GM12873 (cell line): Measurements from ENCODE around the gene IRAK3.

ENCODE experiments used
- TF ChIP-seq, protein P1 (sequence below): IDR thresholded peaks from 2 replicates; pipeline ENCODE4 v1.5.1; 2012; ENCODE audit warnings: low read depth, mild to moderate bottlenecking, moderate library complexity, low read length, control low read depth; ENCODE audit not compliant: insufficient read depth; ENCODE audit errors: missing control alignments

IRAK3 gene, protein sequence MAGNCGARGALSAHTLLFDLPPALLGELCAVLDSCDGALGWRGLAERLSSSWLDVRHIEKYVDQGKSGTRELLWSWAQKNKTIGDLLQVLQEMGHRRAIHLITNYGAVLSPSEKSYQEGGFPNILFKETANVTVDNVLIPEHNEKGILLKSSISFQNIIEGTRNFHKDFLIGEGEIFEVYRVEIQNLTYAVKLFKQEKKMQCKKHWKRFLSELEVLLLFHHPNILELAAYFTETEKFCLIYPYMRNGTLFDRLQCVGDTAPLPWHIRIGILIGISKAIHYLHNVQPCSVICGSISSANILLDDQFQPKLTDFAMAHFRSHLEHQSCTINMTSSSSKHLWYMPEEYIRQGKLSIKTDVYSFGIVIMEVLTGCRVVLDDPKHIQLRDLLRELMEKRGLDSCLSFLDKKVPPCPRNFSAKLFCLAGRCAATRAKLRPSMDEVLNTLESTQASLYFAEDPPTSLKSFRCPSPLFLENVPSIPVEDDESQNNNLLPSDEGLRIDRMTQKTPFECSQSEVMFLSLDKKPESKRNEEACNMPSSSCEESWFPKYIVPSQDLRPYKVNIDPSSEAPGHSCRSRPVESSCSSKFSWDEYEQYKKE

DNA sequence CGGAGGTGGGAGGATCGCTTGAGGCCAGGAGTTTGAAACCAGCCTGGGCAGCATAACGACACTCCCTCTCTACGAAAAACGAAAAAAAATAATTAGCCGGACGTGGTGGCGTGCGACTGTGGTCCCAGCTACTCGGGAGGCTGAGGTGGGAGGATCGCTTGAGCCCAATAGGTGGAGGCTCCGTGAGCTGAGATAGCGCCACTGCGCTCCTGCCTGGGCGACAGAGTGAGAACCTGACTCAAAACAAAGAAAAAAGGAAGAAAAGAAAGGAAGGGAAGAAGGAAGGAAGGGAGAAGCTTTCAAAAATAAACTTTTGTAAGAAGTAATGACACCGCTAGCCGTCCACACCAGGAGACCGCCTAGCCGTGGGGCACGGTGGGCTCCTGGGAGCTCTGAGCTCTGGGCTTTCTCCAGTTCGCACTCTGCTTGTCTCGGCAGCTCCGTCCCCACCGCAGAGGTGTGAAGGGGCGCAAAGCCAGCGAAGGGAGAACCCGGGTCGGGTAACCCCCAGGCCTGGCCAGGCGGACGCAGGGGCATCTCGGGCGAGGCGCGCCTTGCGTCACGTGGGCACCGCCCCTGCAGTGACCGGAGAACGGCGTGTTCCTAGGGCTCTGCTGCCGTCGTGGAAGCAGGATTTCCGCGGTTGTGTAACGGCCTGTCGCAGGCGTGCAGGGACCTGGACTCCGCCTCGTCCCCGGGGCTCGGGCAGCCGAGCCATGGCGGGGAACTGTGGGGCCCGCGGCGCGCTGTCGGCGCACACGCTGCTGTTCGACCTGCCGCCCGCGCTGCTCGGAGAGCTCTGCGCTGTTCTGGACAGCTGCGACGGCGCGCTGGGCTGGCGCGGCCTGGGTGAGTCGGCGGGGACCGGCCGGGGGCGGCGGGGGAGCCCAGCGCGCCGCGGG is at the start of gene IRAK3:
Gene IRAK3 (plus strand): TSS at position 631 of the 902 bp plus-strand sequence. CDS start 86 bp downstream, at position 717.
- TF ChIP-seq, protein P1, sequence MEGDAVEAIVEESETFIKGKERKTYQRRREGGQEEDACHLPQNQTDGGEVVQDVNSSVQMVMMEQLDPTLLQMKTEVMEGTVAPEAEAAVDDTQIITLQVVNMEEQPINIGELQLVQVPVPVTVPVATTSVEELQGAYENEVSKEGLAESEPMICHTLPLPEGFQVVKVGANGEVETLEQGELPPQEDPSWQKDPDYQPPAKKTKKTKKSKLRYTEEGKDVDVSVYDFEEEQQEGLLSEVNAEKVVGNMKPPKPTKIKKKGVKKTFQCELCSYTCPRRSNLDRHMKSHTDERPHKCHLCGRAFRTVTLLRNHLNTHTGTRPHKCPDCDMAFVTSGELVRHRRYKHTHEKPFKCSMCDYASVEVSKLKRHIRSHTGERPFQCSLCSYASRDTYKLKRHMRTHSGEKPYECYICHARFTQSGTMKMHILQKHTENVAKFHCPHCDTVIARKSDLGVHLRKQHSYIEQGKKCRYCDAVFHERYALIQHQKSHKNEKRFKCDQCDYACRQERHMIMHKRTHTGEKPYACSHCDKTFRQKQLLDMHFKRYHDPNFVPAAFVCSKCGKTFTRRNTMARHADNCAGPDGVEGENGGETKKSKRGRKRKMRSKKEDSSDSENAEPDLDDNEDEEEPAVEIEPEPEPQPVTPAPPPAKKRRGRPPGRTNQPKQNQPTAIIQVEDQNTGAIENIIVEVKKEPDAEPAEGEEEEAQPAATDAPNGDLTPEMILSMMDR, result no peak

DNA sequence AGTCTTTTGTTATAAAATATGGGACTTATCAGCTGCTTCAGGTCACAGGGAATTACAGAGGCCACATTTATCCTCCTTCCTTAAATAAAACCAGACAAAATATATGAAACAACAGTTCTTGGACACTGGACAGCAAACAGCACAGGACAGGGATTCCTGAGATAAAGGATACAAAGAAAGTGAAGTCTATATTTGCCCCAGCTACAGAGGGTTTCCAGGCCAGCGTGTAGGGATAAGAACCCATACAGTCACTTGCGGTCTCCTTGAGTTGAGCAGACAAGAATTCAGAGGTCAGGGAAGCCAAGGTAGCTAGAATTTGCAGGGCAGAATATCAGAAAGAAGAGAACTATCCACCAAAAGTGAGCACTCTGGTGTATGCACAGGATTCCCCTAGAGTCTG is 49.7 kb upstream of the IRAK3 start:
- TF ChIP-seq, protein P1, result no peak

DNA sequence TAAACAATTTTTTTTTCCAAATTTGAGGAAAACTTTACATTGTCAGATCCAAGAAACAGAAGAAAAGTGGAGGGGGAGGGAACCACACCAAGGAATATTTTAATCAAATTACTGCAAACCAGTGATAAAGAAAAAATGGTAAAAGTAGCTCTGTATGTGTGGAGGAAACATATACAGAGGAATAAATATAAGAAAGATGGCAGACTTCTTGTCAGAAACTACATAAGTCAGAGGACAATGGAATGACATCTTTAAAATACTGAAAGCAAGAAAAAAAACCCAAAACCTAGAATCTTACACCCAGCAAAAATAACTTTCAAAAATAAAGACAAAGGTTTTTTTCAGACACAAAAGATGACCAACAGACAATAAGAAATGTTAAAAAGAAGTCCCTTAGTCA is 48.3 kb upstream of the IRAK3 start:
- TF ChIP-seq, protein P1, result no peak

DNA sequence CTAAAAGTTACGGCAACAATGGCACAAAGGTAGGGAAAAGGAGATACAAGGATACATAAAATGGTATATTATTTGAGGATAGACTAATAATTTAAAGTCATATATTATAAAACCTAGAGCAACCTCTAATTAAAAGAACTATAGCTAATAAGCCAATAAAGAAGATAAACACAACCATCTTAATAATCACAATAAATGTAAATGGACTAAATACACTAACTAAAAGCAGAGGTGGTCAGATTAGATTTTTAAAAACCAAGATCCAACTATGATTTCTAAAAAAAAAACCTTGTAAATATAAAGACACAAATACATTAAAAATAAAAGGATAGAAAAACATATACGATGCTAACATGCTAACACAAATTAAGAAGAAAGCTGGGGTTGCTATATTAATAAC is 47.7 kb upstream of the IRAK3 start:
- TF ChIP-seq, protein P1, result no peak

DNA sequence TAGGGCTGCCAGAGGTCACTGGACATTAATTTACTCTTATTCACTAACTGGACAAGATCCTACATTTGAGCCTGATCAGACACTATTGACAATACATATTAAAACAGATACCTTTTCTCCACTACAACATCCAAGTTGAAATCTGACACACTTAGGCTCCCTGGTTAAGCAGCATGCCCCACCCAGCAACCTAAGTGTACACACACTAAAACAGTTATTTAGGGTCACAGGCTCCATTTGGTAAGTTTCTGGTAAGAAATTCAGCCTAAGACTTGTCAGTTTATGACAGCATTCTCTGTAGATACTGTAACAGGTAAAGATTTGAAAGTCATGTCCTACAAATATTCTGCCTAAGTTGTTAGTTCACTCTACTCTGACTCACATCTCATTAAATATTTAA is 46.2 kb upstream of the IRAK3 start:
- TF ChIP-seq, protein P1, result no peak

DNA sequence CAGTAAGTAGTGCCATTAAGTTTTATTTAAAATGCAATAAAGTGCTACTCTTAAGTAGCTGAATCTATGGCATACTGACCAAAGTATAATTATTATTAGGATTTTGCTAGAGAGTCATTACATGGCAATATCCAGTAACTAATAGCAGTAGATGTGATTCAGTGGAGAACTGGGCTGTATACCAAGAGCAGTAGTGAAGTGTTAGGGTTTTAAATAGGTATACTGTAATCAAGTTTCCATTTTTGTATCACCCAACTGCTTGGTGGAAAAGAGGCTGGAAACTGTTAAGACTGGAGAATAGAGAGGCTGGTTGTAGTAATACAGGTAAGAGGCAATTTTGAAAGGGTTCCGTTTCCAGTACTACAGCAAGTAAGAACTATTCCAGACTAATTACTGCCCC is 45.1 kb upstream of the IRAK3 start:
- TF ChIP-seq, protein P1, result no peak
